ENCODE data around the gene DEFB124. TPM values are rescaled to one million over a fixed set of nuclear protein-coding genes. Genes with fewer than 3 reads are reported as not detected.
"Not testable (repeated sequence)": the region's sequence is repeated elsewhere in the genome, so short reads cannot be mapped to it uniquely, and the experiment has no call there.

DEFB124 gene
- total and polyA plus RNA-seq, 4 experiments from 2014 or later: not detected

GRCh38 chr20:31449511-31450414 lies 25.2 kb downstream of the DEFB124 start:
- Histone ChIP-seq H3K27me3 (ENCODE audit: insufficient read depth, low read length) (no peaks in the 10 kb centered on the region), H3K27ac (ENCODE audit: low read depth, low read length) (no peak overlapping the region), H3K9me3 (ENCODE audit: control insufficient read depth in 1 of 2, low read length in 2 of 2) (no peaks in the 10 kb centered on the region), H3K36me3 (ENCODE audit: insufficient read depth, low read length) (no peaks in the 10 kb centered on the region), H3K4me1 (ENCODE audit: insufficient read depth, low read length) (no peaks in the 10 kb centered on the region), H3K4me3 (ENCODE audit: low read length in 2 of 2) (no peak overlapping the region)
- H3K27ac Mint-ChIP-seq: no peak overlapping the region
- no peaks in the 10 kb centered on the region for H3K4me1 Mint-ChIP-seq
- POLR2A ChIA-PET (ENCODE audit: partially characterized antibody): no interaction called here
- H3K36me3 Mint-ChIP-seq: no peaks in the 10 kb centered on the region
- H3K4me3 Mint-ChIP-seq: no peak overlapping the region
- intact Hi-C loops (cut with micrococcal nuclease): no loop called here
- CTCF ChIA-PET (ENCODE audit: partially characterized antibody): interaction anchor here (1.4 to 2.9 kb wide), 2 partner anchors 10 to 53 kb away, joined by 4 to 11 read pairs; no protein-coding TSS in a partner anchor
- peaks cover 5 to 7% of the 10 kb centered on the region in 2 donors for H3K27me3 Mint-ChIP-seq
- DNase-seq: no peak
- no peaks in the 10 kb centered on the region for H3K9me3 Mint-ChIP-seq

- DNase-seq: no peak
- H3K9me3 Mint-ChIP-seq: no peaks in the 10 kb centered on the region
- no peaks in the 10 kb centered on the region for H3K4me1 Mint-ChIP-seq
- H3K36me3 ChIP-seq (ENCODE audit: insufficient read depth, low read length): no peaks in the 10 kb centered on the region
- no peak overlapping the region for H3K4me3 ChIP-seq (ENCODE audit: low read length in 2 of 2)
- H3K27ac ChIP-seq (ENCODE audit: low read depth, low read length): no peak overlapping the region
- H3K27me3 Mint-ChIP-seq: peaks cover 4% of the 10 kb centered on the region in 2 donors
- CTCF ChIA-PET (ENCODE audit: partially characterized antibody): no interaction called here
- intact Hi-C loops (cut with micrococcal nuclease): no loop called here
- no peaks in the 10 kb centered on the region for H3K4me1 ChIP-seq (ENCODE audit: insufficient read depth, low read length)
- no peak overlapping the region for H3K27ac Mint-ChIP-seq
- no peaks in the 10 kb centered on the region for H3K9me3 ChIP-seq (ENCODE audit: control insufficient read depth in 1 of 2, low read length in 2 of 2)
- H3K4me3 Mint-ChIP-seq: no peak overlapping the region
- H3K27me3 ChIP-seq (ENCODE audit: insufficient read depth, low read length): no peaks in the 10 kb centered on the region
- no peaks in the 10 kb centered on the region for H3K36me3 Mint-ChIP-seq
- POLR2A ChIA-PET (ENCODE audit: partially characterized antibody): no interaction called here
Observed at GRCh38 chr20:31446084-31446819, 28.7 kb downstream of the DEFB124 start.

DNA sequence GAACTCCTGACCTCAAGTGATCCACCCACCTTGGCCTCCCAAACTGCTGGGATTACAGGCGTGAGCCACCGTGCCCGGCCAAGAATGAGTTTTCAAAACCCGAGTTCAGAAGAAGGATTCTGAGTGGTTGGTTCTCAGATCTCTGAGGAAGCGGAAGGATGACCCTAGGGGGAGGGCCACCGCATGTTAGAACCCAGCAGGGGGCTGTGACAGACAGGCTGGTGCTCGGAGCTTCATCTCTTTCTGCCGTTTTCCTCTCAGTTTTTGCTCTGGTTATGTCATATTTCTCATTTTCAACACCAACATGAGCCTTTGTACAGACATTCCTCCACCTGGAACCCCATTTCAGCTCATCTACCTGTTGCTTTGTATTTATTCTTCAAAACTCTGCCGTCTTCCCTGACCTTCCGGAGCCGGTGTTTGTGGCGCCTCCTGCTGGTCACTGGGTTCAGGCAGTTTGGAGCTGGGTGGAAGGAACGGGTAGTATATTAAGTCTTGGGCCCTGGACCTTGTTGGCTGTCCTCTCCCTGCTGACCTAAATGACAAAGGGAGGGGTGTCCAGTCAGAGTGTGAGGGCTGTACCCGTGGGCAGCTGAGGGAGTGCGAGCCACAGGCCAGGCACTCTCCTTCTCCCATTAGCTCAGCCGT lies 34.8 kb downstream of the DEFB124 start, which contains the start of gene DEFB123:
Gene DEFB123, plus strand, starts transcription at position 621 of the 648 bp plus-strand sequence. CDS start 67 bp downstream, outside the sequence.
- intact Hi-C loops (cut with micrococcal nuclease): no loop called here
- no peak within 1 kb of the TSS for H3K4me3 ChIP-seq (ENCODE audit: low read length in 2 of 2)
- Mint-ChIP-seq H3K27ac (no peak within 1 kb of the TSS), H3K9me3 (no peaks in the 10 kb centered on the region), H3K36me3 (no peaks in the 10 kb centered on the region), H3K27me3 (peaks cover 6 to 13% of the 10 kb centered on the region in 2 donors), H3K4me1 (no peaks in the 10 kb centered on the region), H3K4me3 (no peak within 1 kb of the TSS)
- POLR2A ChIA-PET (ENCODE audit: partially characterized antibody): no interaction called here
- no peaks in the 10 kb centered on the region for H3K36me3 ChIP-seq (ENCODE audit: insufficient read depth, low read length)
- no peak within 1 kb of the TSS for H3K27ac ChIP-seq (ENCODE audit: low read depth, low read length)
- H3K27me3 ChIP-seq (ENCODE audit: insufficient read depth, low read length): no peaks in the 10 kb centered on the region
- CTCF ChIA-PET (ENCODE audit: partially characterized antibody): interaction anchor here (1.1 kb wide), 1 partner anchor 20 kb away, joined by 5 read pairs; no protein-coding TSS in a partner anchor
- no peaks in the 10 kb centered on the region for H3K4me1 ChIP-seq (ENCODE audit: insufficient read depth, low read length)
- no peak for DNase-seq
- H3K9me3 ChIP-seq (ENCODE audit: control insufficient read depth in 1 of 2, low read length in 2 of 2): no peaks in the 10 kb centered on the region

- Histone ChIP-seq H3K27ac (ENCODE audit: low read depth, low read length) (no peak overlapping the region), H3K36me3 (ENCODE audit: insufficient read depth, low read length) (no peaks in the 10 kb centered on the region), H3K9me3 (ENCODE audit: control insufficient read depth in 1 of 2, low read length in 2 of 2) (no peaks in the 10 kb centered on the region), H3K4me3 (ENCODE audit: low read length in 2 of 2) (no peak overlapping the region), H3K4me1 (ENCODE audit: insufficient read depth, low read length) (no peaks in the 10 kb centered on the region), H3K27me3 (ENCODE audit: insufficient read depth, low read length) (no peaks in the 10 kb centered on the region)
- intact Hi-C loops (cut with micrococcal nuclease): no loop called here
- Mint-ChIP-seq H3K27me3 (peaks cover 17 to 19% of the 10 kb centered on the region in 2 donors), H3K36me3 (no peaks in the 10 kb centered on the region), H3K9me3 (peaks cover 0 to 6% (median 0%) of the 10 kb centered on the region in 8 donors), H3K4me3 (no peak overlapping the region), H3K4me1 (no peaks in the 10 kb centered on the region), H3K27ac (no peak overlapping the region)
- no peak for DNase-seq
- ChIA-PET POLR2A (ENCODE audit: partially characterized antibody) (no interaction called here), CTCF (ENCODE audit: partially characterized antibody) (no interaction called here)
Observed at GRCh38 chr20:31430568-31431115, 44.3 kb downstream of the DEFB124 start.

GRCh38 chr20:31427576-31427975 lies 47.4 kb downstream of the DEFB124 start:
- H3K4me1 ChIP-seq (ENCODE audit: insufficient read depth, low read length); H3K4me3 ChIP-seq (ENCODE audit: low read length in 2 of 2); H3K4me1 Mint-ChIP-seq: not testable (repeated sequence)

DNA sequence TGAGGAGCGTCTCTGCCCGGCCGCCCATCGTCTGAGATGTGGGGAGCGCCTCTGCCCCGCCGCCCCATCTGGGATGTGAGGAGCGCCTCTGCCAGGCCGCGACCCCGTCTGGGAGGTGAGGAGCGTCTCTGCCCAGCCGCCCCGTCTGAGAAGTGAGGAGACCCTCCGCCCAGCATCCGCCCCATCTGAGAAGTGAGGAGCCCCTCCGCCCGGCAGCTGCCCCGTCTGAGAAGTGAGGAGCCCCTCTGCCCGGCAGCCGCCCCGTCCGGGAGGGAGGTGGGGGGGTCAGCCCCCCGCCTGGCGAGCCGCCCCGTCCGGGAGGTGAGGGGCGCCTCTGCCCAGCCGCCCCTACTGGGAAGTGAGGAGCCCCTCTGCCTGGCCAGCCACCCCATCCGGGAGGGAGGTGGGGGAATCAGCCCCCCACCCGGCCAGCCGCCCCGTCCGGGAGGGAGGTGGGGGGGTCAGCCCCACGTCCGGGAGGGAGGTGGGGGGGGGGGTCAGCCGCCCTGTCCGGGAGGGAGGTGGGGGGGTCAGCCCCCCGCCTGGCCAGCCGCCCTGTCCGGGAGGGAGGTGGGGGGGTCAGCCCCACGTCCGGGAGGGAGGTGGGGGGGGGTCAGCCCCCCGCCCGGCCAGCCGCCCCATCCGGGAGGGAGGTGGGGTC lies 47.9 kb downstream of the DEFB124 start:
- H3K36me3 ChIP-seq (ENCODE audit: insufficient read depth, low read length); POLR2A ChIA-PET (ENCODE audit: partially characterized antibody); H3K9me3 Mint-ChIP-seq; H3K27me3 Mint-ChIP-seq; CTCF ChIA-PET (ENCODE audit: partially characterized antibody); H3K4me1 ChIP-seq (ENCODE audit: insufficient read depth, low read length); intact Hi-C loops (cut with micrococcal nuclease); H3K4me1 Mint-ChIP-seq; H3K27ac Mint-ChIP-seq; H3K4me3 Mint-ChIP-seq; H3K9me3 ChIP-seq (ENCODE audit: control insufficient read depth in 1 of 2, low read length in 2 of 2); H3K36me3 Mint-ChIP-seq; H3K27ac ChIP-seq (ENCODE audit: low read depth, low read length); DNase-seq; H3K27me3 ChIP-seq (ENCODE audit: insufficient read depth, low read length); H3K4me3 ChIP-seq (ENCODE audit: low read length in 2 of 2): not testable (repeated sequence)

More at GRCh38 chr20:31427576-31427975, 47.4 kb downstream of the DEFB124 start:
- H3K27ac Mint-ChIP-seq; H3K27me3 ChIP-seq (ENCODE audit: insufficient read depth, low read length); H3K27ac ChIP-seq (ENCODE audit: low read depth, low read length); CTCF ChIA-PET (ENCODE audit: partially characterized antibody); H3K9me3 Mint-ChIP-seq; POLR2A ChIA-PET (ENCODE audit: partially characterized antibody); H3K4me3 Mint-ChIP-seq; intact Hi-C loops (cut with micrococcal nuclease); H3K9me3 ChIP-seq (ENCODE audit: control insufficient read depth in 1 of 2, low read length in 2 of 2); H3K36me3 Mint-ChIP-seq; H3K27me3 Mint-ChIP-seq; H3K36me3 ChIP-seq (ENCODE audit: insufficient read depth, low read length); DNase-seq: not testable (repeated sequence)

Data from CD4-positive, alpha-beta memory T cell (primary cell).